NCI-H1930 (cell line): Measurements from ENCODE around the gene PPP2R3B.

Source experiments
- DNase-seq, 2 experiments: peaks; one replicate each; lab custom pipeline; 2025; lab: John Stamatoyannopoulos, UW

Gene PPP2R3B

GRCh38 chrX:298993-299392, 87.7 kb downstream of the PPP2R3B start:
- DNase-seq: no peak

- no peak for DNase-seq
These were observed 91.6 kb downstream of the PPP2R3B start for GRCh38 chrX:295136-295535.

GRCh38 chrX:292900-293897, 93.5 kb downstream of the PPP2R3B start:
- no peak for DNase-seq

GRCh38 chrX:291411-291901, 95.3 kb downstream of the PPP2R3B start:
- no peak for DNase-seq

GRCh38 chrX:290476-291166, 96.1 kb downstream of the PPP2R3B start:
- no peak for DNase-seq

- no peak for DNase-seq
These were observed 98.1 kb downstream of the PPP2R3B start for GRCh38 chrX:288561-288991.

- DNase-seq: no peak
These were observed 99.0 kb downstream of the PPP2R3B start for GRCh38 chrX:287670-288069.

GRCh38 chrX:285076-285677, 101.5 kb downstream of the PPP2R3B start:
- DNase-seq: no peak
